Astrocyte (in vitro differentiated cells and primary cell): ENCODE measurements around the gene MLN.

Experiments
- CTCF ChIP-seq: IDR thresholded peaks from 2 replicates; pipeline ENCODE4 v1.5.1; 2011; ENCODE audit warnings: low read depth, mild to moderate bottlenecking, inconsistent platforms, low read length, moderate library complexity; ENCODE audit not compliant: insufficient read depth
- EZH2 ChIP-seq: IDR thresholded peaks from 2 replicates; pipeline ENCODE4 v1.6.1; 2012; ENCODE audit warnings: mild to moderate bottlenecking, low read length, inconsistent platforms; ENCODE audit not compliant: insufficient read depth

- no peak for TF ChIP-seq CTCF
- no peak for TF ChIP-seq EZH2
These were observed 15.2 kb upstream of the MLN start for GRCh38 chr6:33819021-33819420.
